Measurements from ENCODE around the gene YPEL1. TPM values are rescaled to one million over a fixed set of nuclear protein-coding genes. Genes with fewer than 3 reads are reported as not detected.

The YPEL1 gene
- total and polyA plus RNA-seq, 4 donors: 0.83 to 4.8 (median 2.2) TPM

- H3K27me3 ChIP-seq (ENCODE audit: control insufficient read depth in 4 of 4, insufficient read depth in 4 of 4, low read length in 3 of 4): no peaks in the 10 kb centered on the region
- 23% methylated on average over 8 of the region's 8 CpGs for WGBS
- peak overlapping the region; percentile 46 to 74 (median 70) for H3K4me3 ChIP-seq (ENCODE audit: low read depth in 1 of 3, low read length in 3 of 3)
- peak overlapping the region; percentile 59 to 77 for H3K27ac ChIP-seq (ENCODE audit: low read depth in 1 of 2, low read length in 2 of 2)
- H3K36me3 ChIP-seq (ENCODE audit: control insufficient read depth in 4 of 4, insufficient read depth in 3 of 4, low read depth in 1 of 4, low read length in 3 of 4): no peaks in the 10 kb centered on the region
- TF ChIP-seq ZBTB33 (IDR thresholded peaks at IDR 0.05): no peak
- TF ChIP-seq YY1 (IDR thresholded peaks at IDR 0.05): peak; percentile 30
- TF ChIP-seq JUND (IDR thresholded peaks at IDR 0.05): no peak
- no peaks in the 10 kb centered on the region for H3K9me3 ChIP-seq (ENCODE audit: control insufficient read depth in 4 of 4, low read length in 3 of 4)
- H3K4me1 ChIP-seq (ENCODE audit: control insufficient read depth in 4 of 4, insufficient read depth in 4 of 4, low read length in 3 of 4): peaks cover 3 to 12% (median 10%) of the 10 kb centered on the region in 4 donors
- DNase-seq (ENCODE audit: low spot score): no peak
- peak overlapping the region; percentile 10 to 89 for H3K9ac ChIP-seq (ENCODE audit: low read depth in 1 of 2, low read length in 2 of 2)
These were observed 924 bp downstream of the YPEL1 start for GRCh38 chr22:21734540-21735199.

- Histone ChIP-seq H3K4me3 (ENCODE audit: low read depth in 1 of 3, low read length in 3 of 3) (no peak overlapping the region), H3K36me3 (ENCODE audit: control insufficient read depth in 4 of 4, insufficient read depth in 3 of 4, low read depth in 1 of 4, low read length in 3 of 4) (no peaks in the 10 kb centered on the region), H3K27ac (ENCODE audit: low read depth in 1 of 2, low read length in 2 of 2) (no peak overlapping the region), H3K4me1 (ENCODE audit: control insufficient read depth in 4 of 4, insufficient read depth in 4 of 4, low read length in 3 of 4) (peaks cover 3 to 12% (median 10%) of the 10 kb centered on the region in 4 donors), H3K9ac (ENCODE audit: low read depth in 1 of 2, low read length in 2 of 2) (no peak overlapping the region), H3K27me3 (ENCODE audit: control insufficient read depth in 4 of 4, insufficient read depth in 4 of 4, low read length in 3 of 4) (no peaks in the 10 kb centered on the region), H3K9me3 (ENCODE audit: control insufficient read depth in 4 of 4, low read length in 3 of 4) (no peaks in the 10 kb centered on the region)
- DNase-seq (ENCODE audit: low spot score): no peak
- no peak for TF ChIP-seq RAD21 (IDR thresholded peaks at IDR 0.05)
- TF ChIP-seq ZBTB33 (IDR thresholded peaks at IDR 0.05): no peak
- TF ChIP-seq YY1 (IDR thresholded peaks at IDR 0.05): no peak
- TF ChIP-seq RXRA (IDR thresholded peaks at IDR 0.05): peak; percentile 58 to 60
- no peak for TF ChIP-seq EGR1 (IDR thresholded peaks at IDR 0.05; ENCODE audit: low read depth in 2 of 2)
- TF ChIP-seq GABPA (IDR thresholded peaks at IDR 0.05 in 1 of 2, conservative IDR thresholded peaks at IDR 0.05 in 1 of 2): no peak
- TF ChIP-seq REST (IDR thresholded peaks at IDR 0.05): no peak
- no peak for TF ChIP-seq NR2F2 (IDR thresholded peaks at IDR 0.05)
- no peak for TF ChIP-seq CTCF (IDR thresholded peaks at IDR 0.05; ENCODE audit: low read depth, low read length, missing input control)
- TF ChIP-seq TAF1 (conservative IDR thresholded peaks at IDR 0.05): no peak
- no peak for TF ChIP-seq JUND (IDR thresholded peaks at IDR 0.05)
- peak; percentile 71 for TF ChIP-seq ATF3 (IDR thresholded peaks at IDR 0.05)
- peak; percentile 65 to 67 for TF ChIP-seq HNF4A (conservative IDR thresholded peaks at IDR 0.05)
- TF ChIP-seq SP1 (IDR thresholded peaks at IDR 0.05): peak; percentile 29
- no peak for TF ChIP-seq HNF4G (IDR thresholded peaks at IDR 0.05)
- no peak for TF ChIP-seq FOXA1 (IDR thresholded peaks at IDR 0.05)
- TF ChIP-seq MAX (IDR thresholded peaks at IDR 0.05): no peak
- no peak for TF ChIP-seq FOXA2 (IDR thresholded peaks at IDR 0.05)
- WGBS: 63% methylated on average over 5 of the region's 5 CpGs
These were observed 4.1 kb downstream of the YPEL1 start for GRCh38 chr22:21731503-21731902.

Data from liver (tissue), 9 donors.